DOHH2 (cell line): Measurements from ENCODE around the gene MARF1.

Experiments used
- EZH2phosphoT487 ChIP-seq: fragments of 200-600 bp; sonication (generic); IDR thresholded peaks from 2 replicates; pipeline ENCODE4 v1.6.1; 2017; ENCODE audit warnings: borderline replicate concordance, mild to moderate bottlenecking, antibody characterized with exemption, low read length, moderate library complexity, mixed read lengths
- TF ChIP-seq, protein P1 (sequence below): fragments of 200-600 bp; sonication (generic); IDR thresholded peaks from one replicate; pipeline ENCODE4 v1.5.1; 2014; ENCODE audit warnings: antibody characterized with exemption, mild to moderate bottlenecking, low read depth, low read length; ENCODE audit not compliant: poor library complexity, severe bottlenecking

- TF ChIP-seq, protein P1, sequence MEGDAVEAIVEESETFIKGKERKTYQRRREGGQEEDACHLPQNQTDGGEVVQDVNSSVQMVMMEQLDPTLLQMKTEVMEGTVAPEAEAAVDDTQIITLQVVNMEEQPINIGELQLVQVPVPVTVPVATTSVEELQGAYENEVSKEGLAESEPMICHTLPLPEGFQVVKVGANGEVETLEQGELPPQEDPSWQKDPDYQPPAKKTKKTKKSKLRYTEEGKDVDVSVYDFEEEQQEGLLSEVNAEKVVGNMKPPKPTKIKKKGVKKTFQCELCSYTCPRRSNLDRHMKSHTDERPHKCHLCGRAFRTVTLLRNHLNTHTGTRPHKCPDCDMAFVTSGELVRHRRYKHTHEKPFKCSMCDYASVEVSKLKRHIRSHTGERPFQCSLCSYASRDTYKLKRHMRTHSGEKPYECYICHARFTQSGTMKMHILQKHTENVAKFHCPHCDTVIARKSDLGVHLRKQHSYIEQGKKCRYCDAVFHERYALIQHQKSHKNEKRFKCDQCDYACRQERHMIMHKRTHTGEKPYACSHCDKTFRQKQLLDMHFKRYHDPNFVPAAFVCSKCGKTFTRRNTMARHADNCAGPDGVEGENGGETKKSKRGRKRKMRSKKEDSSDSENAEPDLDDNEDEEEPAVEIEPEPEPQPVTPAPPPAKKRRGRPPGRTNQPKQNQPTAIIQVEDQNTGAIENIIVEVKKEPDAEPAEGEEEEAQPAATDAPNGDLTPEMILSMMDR, result no peak
- TF ChIP-seq EZH2phosphoT487, result no peak
Observed at GRCh38 chr16:15578824-15579223, 64.1 kb downstream of the MARF1 start.
